OCI-LY1 (cell line): Measurements from ENCODE around the gene DIP2C.

Experiments
- H2AFZ ChIP-seq: fragments of 200-600 bp; sonication (generic), shearing (Covaris generic); 2 replicates; pipeline ENCODE4 v1.6.0; 2014; ENCODE audit warnings: antibody characterized with exemption, mild to moderate bottlenecking, low read length
- H3F3A ChIP-seq: fragments of 200-600 bp; sonication (generic), shearing (Covaris generic); 2 replicates; pipeline ENCODE4 v1.6.0; 2014; ENCODE audit warnings: mild to moderate bottlenecking, antibody characterized with exemption, low read length, moderate library complexity; ENCODE audit not compliant: insufficient read depth
- H3K27ac ChIP-seq: fragments of 200-600 bp; sonication (generic); 2 replicates; pipeline ENCODE4 v1.5.1; 2014; ENCODE audit warnings: low read length, mixed run types, mild to moderate bottlenecking, low read depth; ENCODE audit not compliant: poor library complexity, severe bottlenecking
- H3K27me3 ChIP-seq: fragments of 200-600 bp; sonication (generic); 2 replicates; pipeline ENCODE4 v1.6.0; 2014; ENCODE audit warnings: antibody characterized with exemption, mild to moderate bottlenecking, low read length, moderate library complexity; ENCODE audit not compliant: insufficient read depth
- H3K36me3 ChIP-seq: fragments of 200-600 bp; sonication (generic); 2 replicates; pipeline ENCODE4 v1.6.1; 2014; ENCODE audit warnings: mild to moderate bottlenecking, antibody characterized with exemption, low read length, moderate library complexity, mixed read lengths; ENCODE audit not compliant: insufficient read depth
- H3K4me1 ChIP-seq: fragments of 200-600 bp; sonication (generic); 2 replicates; pipeline ENCODE4 v1.5.1; 2014; ENCODE audit warnings: mild to moderate bottlenecking, low read length, moderate library complexity; ENCODE audit not compliant: insufficient read depth, severe bottlenecking
- H3K4me2 ChIP-seq: fragments of 200-600 bp; sonication (generic), shearing (Covaris generic); 2 replicates; pipeline ENCODE4 v1.6.1; 2014; ENCODE audit warnings: low read length
- H3K4me3 ChIP-seq: fragments of 200-600 bp; sonication (generic); 2 replicates; pipeline ENCODE4 v1.5.1; 2014; ENCODE audit warnings: low read length, low read depth, mild to moderate bottlenecking, mixed read lengths; ENCODE audit not compliant: poor library complexity, severe bottlenecking
- H3K79me2 ChIP-seq: fragments of 200-600 bp; shearing (Covaris generic); 2 replicates; pipeline ENCODE4 v1.6.1; 2016; ENCODE audit warnings: mixed run types, low read length, mixed read lengths; ENCODE audit not compliant: insufficient read depth
- H3K9ac ChIP-seq: fragments of 200-600 bp; sonication (generic), shearing (Covaris generic); 2 replicates; pipeline ENCODE4 v1.6.1; 2014; ENCODE audit warnings: mild to moderate bottlenecking, low read length, mixed read lengths
- H3K9me2 ChIP-seq: fragments of 200-600 bp; sonication (generic), shearing (Covaris generic); 2 replicates; pipeline ENCODE4 v1.6.1; 2014; ENCODE audit warnings: low read depth, mild to moderate bottlenecking, low read length, mixed read lengths
- H3K9me3 ChIP-seq: fragments of 200-600 bp; shearing (Covaris generic); 2 replicates; pipeline ENCODE4 v1.6.1; 2014; ENCODE audit warnings: low read length, mixed read lengths
- H4K20me1 ChIP-seq: fragments of 200-600 bp; sonication (generic), shearing (Covaris generic); 2 replicates; pipeline ENCODE4 v1.6.0; 2016; ENCODE audit warnings: mild to moderate bottlenecking, low read length; ENCODE audit not compliant: insufficient read depth
- EZH2 ChIP-seq: fragments of 200-600 bp; sonication (generic), shearing (Covaris generic); IDR thresholded peaks from 2 replicates; pipeline ENCODE4 v1.8.0; 2017; ENCODE audit warnings: borderline replicate concordance, mixed run types, mild to moderate bottlenecking, antibody characterized with exemption, low read length, moderate library complexity, mixed read lengths
- TF ChIP-seq, protein P1 (sequence below): fragments of 200-600 bp; sonication (generic), shearing (Covaris generic); IDR thresholded peaks from 2 replicates; pipeline ENCODE4 v1.5.1; 2017; ENCODE audit warnings: mild to moderate bottlenecking, antibody characterized with exemption, low read length, moderate library complexity, mixed read lengths

DIP2C gene

DNA sequence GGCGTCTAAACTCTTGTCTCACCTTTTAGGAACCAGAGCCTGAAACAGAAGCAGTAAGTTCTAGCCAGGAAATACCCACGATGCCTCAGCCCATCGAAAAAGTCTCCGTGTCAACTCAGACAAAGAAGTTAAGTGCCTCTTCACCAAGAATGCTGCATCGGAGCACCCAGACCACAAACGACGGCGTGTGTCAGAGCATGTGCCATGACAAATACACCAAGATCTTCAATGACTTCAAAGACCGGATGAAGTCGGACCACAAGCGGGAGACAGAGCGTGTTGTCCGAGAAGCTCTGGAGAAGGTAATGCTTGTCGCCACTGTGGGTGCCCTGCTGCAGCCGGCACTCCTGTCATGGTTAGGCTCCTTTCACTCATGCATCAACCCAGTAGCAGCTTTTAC is 441.2 kb downstream of the DIP2C start:
- Histone ChIP-seq H3K4me3 (no peak overlapping the region), H3K27me3 (no peaks in the 10 kb centered on the region), H3K9ac (no peak overlapping the region), H2AFZ (no peak overlapping the region), H3K9me2 (no peaks in the 10 kb centered on the region), H3K36me3 (peaks cover 30% of the 10 kb centered on the region), H3F3A (no peaks in the 10 kb centered on the region), H3K9me3 (no peaks in the 10 kb centered on the region), H3K4me1 (peaks cover 7% of the 10 kb centered on the region), H3K4me2 (no peak overlapping the region), H3K79me2 (no peaks in the 10 kb centered on the region), H4K20me1 (no peaks in the 10 kb centered on the region), H3K27ac (no peak overlapping the region)
- TF ChIP-seq, protein P1, sequence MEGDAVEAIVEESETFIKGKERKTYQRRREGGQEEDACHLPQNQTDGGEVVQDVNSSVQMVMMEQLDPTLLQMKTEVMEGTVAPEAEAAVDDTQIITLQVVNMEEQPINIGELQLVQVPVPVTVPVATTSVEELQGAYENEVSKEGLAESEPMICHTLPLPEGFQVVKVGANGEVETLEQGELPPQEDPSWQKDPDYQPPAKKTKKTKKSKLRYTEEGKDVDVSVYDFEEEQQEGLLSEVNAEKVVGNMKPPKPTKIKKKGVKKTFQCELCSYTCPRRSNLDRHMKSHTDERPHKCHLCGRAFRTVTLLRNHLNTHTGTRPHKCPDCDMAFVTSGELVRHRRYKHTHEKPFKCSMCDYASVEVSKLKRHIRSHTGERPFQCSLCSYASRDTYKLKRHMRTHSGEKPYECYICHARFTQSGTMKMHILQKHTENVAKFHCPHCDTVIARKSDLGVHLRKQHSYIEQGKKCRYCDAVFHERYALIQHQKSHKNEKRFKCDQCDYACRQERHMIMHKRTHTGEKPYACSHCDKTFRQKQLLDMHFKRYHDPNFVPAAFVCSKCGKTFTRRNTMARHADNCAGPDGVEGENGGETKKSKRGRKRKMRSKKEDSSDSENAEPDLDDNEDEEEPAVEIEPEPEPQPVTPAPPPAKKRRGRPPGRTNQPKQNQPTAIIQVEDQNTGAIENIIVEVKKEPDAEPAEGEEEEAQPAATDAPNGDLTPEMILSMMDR, result no peak
- TF ChIP-seq EZH2, result no peak

DNA sequence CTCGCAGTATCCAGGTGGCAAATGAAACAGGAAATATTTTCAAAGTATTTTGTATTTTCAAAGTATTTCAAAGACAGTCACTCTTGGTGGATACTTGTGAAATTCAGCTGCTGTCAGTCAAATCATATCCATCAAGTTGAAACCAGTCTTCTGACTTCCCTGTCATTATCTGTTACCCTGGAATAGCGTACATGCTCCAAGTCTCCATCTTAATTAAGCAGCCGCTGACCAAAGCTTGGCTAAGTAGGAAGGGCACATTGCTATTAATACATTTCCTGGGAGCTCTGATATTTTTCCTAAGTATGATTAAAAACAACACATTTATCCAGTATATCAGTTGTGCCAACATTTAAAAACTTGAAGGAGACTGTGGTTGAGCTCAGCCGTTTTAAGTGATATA is 442.0 kb downstream of the DIP2C start:
- H4K20me1 ChIP-seq, result no peaks in the 10 kb centered on the region
- H3K4me2 ChIP-seq, result no peak overlapping the region
- H3K9ac ChIP-seq, result no peak overlapping the region
- peaks cover 30% of the 10 kb centered on the region for H3K36me3 ChIP-seq
- no peak overlapping the region for H3K4me3 ChIP-seq
- no peak overlapping the region for H2AFZ ChIP-seq
- no peaks in the 10 kb centered on the region for H3F3A ChIP-seq
- peaks cover 7% of the 10 kb centered on the region for H3K4me1 ChIP-seq
- H3K27me3 ChIP-seq, result no peaks in the 10 kb centered on the region
- no peaks in the 10 kb centered on the region for H3K79me2 ChIP-seq
- H3K9me3 ChIP-seq, result no peaks in the 10 kb centered on the region
- H3K27ac ChIP-seq, result no peak overlapping the region
- TF ChIP-seq EZH2, result no peak
- TF ChIP-seq, protein P1, result no peak
- H3K9me2 ChIP-seq, result no peaks in the 10 kb centered on the region

DNA sequence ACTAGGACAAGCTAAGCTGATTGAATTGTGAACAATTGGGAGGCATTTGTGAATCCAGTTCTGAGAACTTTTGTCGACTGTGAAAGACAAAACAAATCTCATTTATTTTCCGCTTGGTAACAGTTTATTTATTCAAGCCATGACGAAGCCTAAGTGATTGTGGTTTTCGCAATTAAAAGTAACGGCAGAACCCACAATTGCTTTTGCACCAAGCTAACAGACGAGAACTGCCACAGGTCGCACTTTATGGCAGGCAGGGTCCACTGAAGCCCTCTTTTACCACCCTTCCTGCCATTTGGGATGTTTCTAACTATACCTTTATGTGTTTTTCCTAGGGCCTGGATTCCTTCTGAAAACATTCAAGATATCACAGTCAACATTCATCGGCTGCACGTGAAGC is 443.0 kb downstream of the DIP2C start:
- no peak for TF ChIP-seq EZH2
- TF ChIP-seq, protein P1, result no peak
- Histone ChIP-seq H3K9ac (no peak overlapping the region), H3F3A (no peaks in the 10 kb centered on the region), H3K4me2 (no peak overlapping the region), H4K20me1 (no peaks in the 10 kb centered on the region), H3K9me2 (no peaks in the 10 kb centered on the region), H3K36me3 (peaks cover 26% of the 10 kb centered on the region), H3K79me2 (no peaks in the 10 kb centered on the region), H3K9me3 (no peaks in the 10 kb centered on the region), H3K4me1 (peaks cover 7% of the 10 kb centered on the region), H3K27ac (no peak overlapping the region), H3K27me3 (no peaks in the 10 kb centered on the region), H3K4me3 (no peak overlapping the region), H2AFZ (no peak overlapping the region)
